ENCODE data around the gene APOO.
A peak's percentile ranks its signal among the peaks of the same experiment; 100 is the strongest.

- TF ChIP-seq POLR2A (IDR thresholded peaks at IDR 0.05) = no peak
- TF ChIP-seq CTCF (IDR thresholded peaks at IDR 0.05) = peak in 2 of 6 experiments; percentile 9 to 12
- no peak for TF ChIP-seq EP300 (IDR thresholded peaks at IDR 0.05)
- no peak for TF ChIP-seq POLR2AphosphoS5 (IDR thresholded peaks at IDR 0.05)
Measured at GRCh38 chrX:23908219-23909004, 674 bp upstream of the APOO start.

All from upper lobe of left lung (tissue), 4 donors.